Calu3 (cell line): ENCODE results near the gene GALNTL6. TPM values are rescaled to one million over a fixed set of nuclear protein-coding genes. Genes with fewer than 3 reads are reported as not detected.

ENCODE experiments used
- BruUV-seq: library from RNA; stranded (reverse); fragments of 400-500 nt; replicated peaks from 2 replicates; lab custom pipeline; 2021; lab: Mats Ljungman, UMichigan
- CTCF ChIA-PET: fragments of 300-600 bp; sonication (Branson Sonifier 250); formaldehyde crosslinking; loops from one replicate; lab custom pipeline; 2022; ENCODE audit warnings: antibody characterized with exemption; lab: Charles Lee
- DNase-seq: peaks from one replicate; pipeline ENCODE4 v3.0.0; 2022
- H3K27ac Mint-ChIP-seq: one replicate; pipeline ENCODE4 v1.8.0; 2022; ENCODE audit warnings: mixed read lengths; ENCODE audit not compliant: unreplicated experiment
- H3K27me3 Mint-ChIP-seq: one replicate; pipeline ENCODE4 v1.8.0; 2022; ENCODE audit warnings: mixed read lengths; ENCODE audit not compliant: unreplicated experiment
- H3K36me3 Mint-ChIP-seq: one replicate; pipeline ENCODE4 v1.8.0; 2022; ENCODE audit warnings: mild to moderate bottlenecking, moderate library complexity, mixed read lengths; ENCODE audit not compliant: insufficient read depth, unreplicated experiment
- H3K4me1 Mint-ChIP-seq: one replicate; pipeline ENCODE4 v1.8.0; 2022; ENCODE audit warnings: mild to moderate bottlenecking, low read depth, mixed read lengths; ENCODE audit not compliant: unreplicated experiment
- H3K4me3 Mint-ChIP-seq: one replicate; pipeline ENCODE4 v1.8.0; 2022; ENCODE audit warnings: mild to moderate bottlenecking, low read depth, moderate library complexity, mixed read lengths; ENCODE audit not compliant: unreplicated experiment
- H3K9me3 Mint-ChIP-seq: one replicate; pipeline ENCODE4 v1.8.0; 2022; ENCODE audit warnings: low read depth, mixed read lengths; ENCODE audit not compliant: unreplicated experiment
- intact Hi-C: fragments of 100-400 bp; cut with micrococcal nuclease; formaldehyde crosslinking; loops from one replicate; pipeline ENCODE4 v1.10.0; 2022; ENCODE audit not compliant: unreplicated experiment
- total RNA-seq: library from RNA; stranded (reverse); gene quantifications from 2 replicates; pipeline ENCODE4 v1.2.3, GENCODE V29; 2022
- TF ChIP-seq, protein P1 (sequence below): fragments of 200-600 bp; IDR thresholded peaks from one replicate; pipeline ENCODE4 v1.8.0; 2022; ENCODE audit warnings: antibody characterized with exemption; ENCODE audit not compliant: unreplicated experiment

GALNTL6 gene
- total RNA-seq, 1 experiment from 2014 or later: not detected

DNA sequence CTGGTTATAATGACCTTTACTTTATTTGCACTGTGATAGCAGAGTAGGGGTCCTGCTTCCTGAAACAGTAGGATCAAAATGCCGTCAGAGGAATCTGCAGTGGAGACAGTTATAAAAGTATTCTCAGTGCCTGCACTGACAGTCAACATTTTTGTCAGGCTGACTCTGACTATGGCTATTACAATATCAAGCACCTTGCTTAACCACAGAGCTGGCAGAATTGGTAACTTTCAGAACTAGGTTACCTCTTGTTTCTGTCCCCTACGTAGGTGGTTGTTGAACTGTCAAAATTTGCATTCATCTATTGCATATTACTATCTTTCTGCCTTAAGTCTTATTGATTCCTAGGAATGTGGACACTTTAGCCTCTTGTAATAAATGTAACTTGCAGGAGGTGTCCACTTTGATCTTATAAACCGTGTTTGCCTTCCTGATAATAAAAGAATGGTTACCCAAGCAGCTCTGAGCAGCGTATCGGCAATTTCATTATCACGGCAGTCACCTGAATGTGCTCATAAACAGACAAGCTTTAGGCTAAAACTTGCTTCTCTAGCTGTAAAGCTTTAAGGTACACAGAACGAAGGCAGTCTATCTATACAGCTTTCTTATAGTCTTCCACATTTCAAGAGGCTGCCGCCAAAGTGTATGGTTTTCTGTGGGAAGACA is 1002.4 kb downstream of the GALNTL6 start:
- no peak overlapping the region for H3K27ac Mint-ChIP-seq
- TF ChIP-seq, protein P1, sequence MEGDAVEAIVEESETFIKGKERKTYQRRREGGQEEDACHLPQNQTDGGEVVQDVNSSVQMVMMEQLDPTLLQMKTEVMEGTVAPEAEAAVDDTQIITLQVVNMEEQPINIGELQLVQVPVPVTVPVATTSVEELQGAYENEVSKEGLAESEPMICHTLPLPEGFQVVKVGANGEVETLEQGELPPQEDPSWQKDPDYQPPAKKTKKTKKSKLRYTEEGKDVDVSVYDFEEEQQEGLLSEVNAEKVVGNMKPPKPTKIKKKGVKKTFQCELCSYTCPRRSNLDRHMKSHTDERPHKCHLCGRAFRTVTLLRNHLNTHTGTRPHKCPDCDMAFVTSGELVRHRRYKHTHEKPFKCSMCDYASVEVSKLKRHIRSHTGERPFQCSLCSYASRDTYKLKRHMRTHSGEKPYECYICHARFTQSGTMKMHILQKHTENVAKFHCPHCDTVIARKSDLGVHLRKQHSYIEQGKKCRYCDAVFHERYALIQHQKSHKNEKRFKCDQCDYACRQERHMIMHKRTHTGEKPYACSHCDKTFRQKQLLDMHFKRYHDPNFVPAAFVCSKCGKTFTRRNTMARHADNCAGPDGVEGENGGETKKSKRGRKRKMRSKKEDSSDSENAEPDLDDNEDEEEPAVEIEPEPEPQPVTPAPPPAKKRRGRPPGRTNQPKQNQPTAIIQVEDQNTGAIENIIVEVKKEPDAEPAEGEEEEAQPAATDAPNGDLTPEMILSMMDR: no peak
- no TSS peak for BruUV-seq
- no peaks in the 10 kb centered on the region for H3K9me3 Mint-ChIP-seq
- H3K27me3 Mint-ChIP-seq: no peaks in the 10 kb centered on the region
- H3K4me3 Mint-ChIP-seq: no peak overlapping the region
- CTCF ChIA-PET: no interaction called here
- DNase-seq: no peak
- no peaks in the 10 kb centered on the region for H3K36me3 Mint-ChIP-seq
- H3K4me1 Mint-ChIP-seq: no peaks in the 10 kb centered on the region
- intact Hi-C loops: no loop called here

DNA sequence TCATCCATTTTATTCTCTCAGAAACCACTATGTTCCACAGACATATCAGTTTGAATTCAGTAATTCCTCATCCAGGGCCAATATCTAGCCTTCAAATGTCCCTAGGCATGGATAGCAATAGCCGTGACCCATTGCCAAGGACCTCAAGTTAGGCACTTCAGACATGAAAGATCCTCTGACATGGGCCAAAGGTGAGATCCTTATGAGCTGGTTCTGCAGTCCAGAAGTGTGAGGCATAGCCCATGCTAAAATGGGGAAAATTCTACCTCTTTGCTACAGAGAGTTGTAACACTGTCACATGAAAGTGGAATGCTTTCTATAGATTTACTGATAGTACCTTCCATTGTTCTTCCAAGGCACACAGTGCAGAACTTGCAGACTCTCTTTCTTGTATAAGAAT is 1005.7 kb downstream of the GALNTL6 start:
- CTCF ChIA-PET: no interaction called here
- no peaks in the 10 kb centered on the region for H3K4me1 Mint-ChIP-seq

DNA sequence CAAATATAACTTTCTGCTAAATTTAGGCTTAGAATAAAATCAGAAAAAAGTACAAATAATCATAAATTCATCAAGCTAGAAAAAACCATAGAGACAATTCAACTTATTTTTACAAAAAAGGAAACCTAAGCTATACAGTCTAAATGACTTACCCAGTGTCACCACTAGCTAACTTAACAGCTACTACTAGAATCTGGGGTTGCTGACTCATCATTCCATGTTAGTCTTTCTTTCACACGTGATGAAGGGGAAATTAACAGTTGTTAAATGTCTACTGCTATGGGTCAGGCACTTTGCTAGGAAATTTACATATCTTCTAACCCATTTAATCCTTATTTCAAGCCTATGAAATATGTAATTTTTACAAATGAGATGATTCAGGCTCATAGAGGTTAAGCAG is 1006.1 kb downstream of the GALNTL6 start:
- Mint-ChIP-seq H3K9me3 (no peaks in the 10 kb centered on the region), H3K36me3 (no peaks in the 10 kb centered on the region), H3K27ac (no peak overlapping the region), H3K4me3 (no peak overlapping the region), H3K4me1 (no peaks in the 10 kb centered on the region), H3K27me3 (no peaks in the 10 kb centered on the region)
- DNase-seq: no peak
- intact Hi-C loops: no loop called here
- TF ChIP-seq, protein P1: no peak
- no TSS peak for BruUV-seq
- CTCF ChIA-PET: no interaction called here

More for the DNA sequence above, 1005.7 kb downstream of the GALNTL6 start:
- no peaks in the 10 kb centered on the region for H3K36me3 Mint-ChIP-seq
- H3K9me3 Mint-ChIP-seq: no peaks in the 10 kb centered on the region
- intact Hi-C loops: no loop called here
- no TSS peak for BruUV-seq
- H3K27ac Mint-ChIP-seq: no peak overlapping the region
- DNase-seq: no peak
- TF ChIP-seq, protein P1: no peak
- no peak overlapping the region for H3K4me3 Mint-ChIP-seq
- no peaks in the 10 kb centered on the region for H3K27me3 Mint-ChIP-seq

DNA sequence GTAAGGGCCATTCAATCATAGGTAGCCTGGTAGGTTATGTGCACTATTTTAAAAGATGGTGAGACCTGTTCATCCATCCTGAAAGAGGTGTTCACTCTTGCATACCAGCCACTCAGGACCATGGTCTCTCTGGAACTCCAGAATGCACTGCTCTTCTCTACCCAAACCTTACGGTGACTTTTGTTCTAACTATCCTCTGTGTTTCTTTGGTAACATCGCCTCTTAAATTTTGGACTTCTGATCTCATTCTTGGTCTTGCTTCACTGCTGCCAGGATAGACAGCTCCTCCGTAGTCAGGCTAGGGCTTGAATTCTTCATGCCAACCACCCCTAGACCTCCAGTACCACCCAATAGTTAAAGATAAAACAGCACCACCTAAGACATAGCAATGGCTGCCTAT is 1009.1 kb downstream of the GALNTL6 start:
- BruUV-seq: no TSS peak
- Mint-ChIP-seq H3K4me1 (no peaks in the 10 kb centered on the region), H3K27me3 (no peaks in the 10 kb centered on the region), H3K27ac (no peak overlapping the region), H3K4me3 (no peak overlapping the region), H3K9me3 (no peaks in the 10 kb centered on the region), H3K36me3 (no peaks in the 10 kb centered on the region)
- no peak for DNase-seq
- intact Hi-C loops: no loop called here
- TF ChIP-seq, protein P1: no peak
- CTCF ChIA-PET: no interaction called here
